ENCODE data around the gene SRXN1.
"Not testable (repeated sequence)": the region's sequence is repeated elsewhere in the genome, so short reads cannot be mapped to it uniquely, and the experiment has no call there.

The SRXN1 gene

GRCh38 chr20:653110-653589 is at the start of gene SRXN1:
Gene SRXN1 (minus strand): TSS chr20:653200. CDS start chr20:653185, 15 bp downstream.
- FAIRE-seq = no peak

- no peak for FAIRE-seq
Observed at GRCh38 chr20:701401-702129, 48.6 kb upstream of the SRXN1 start.

DNA sequence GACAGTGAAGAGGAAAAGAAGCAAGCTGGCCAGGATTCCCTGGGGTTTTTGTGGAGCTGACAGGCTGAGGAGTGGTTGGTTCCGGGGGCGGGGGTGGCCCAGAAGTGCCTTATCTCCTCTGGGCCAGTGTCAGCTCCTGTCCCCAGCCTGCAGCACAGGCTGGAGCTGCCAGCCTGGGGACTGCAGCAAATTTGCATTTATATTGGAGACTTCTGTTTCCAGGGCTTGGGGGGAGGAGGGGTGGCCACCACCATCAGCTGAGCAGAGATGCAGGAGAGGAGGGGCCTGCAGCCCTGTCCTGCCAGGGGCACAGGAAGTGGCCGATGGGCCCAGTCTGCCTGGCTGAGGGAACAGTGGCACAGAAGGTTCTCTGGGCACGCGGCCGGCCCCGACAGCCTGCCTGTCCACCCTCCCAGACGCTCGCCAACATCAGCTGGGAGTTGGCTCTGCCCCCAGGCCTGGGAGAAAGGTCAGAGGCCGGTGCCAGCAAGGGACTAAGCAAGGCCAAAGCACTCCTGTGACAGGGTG is 46.9 kb upstream of the SRXN1 start:
- FAIRE-seq = no peak

- FAIRE-seq = no peak
Observed at GRCh38 chr20:699342-699741, 46.3 kb upstream of the SRXN1 start.

- no peak for FAIRE-seq
Observed at GRCh38 chr20:698276-698675, 45.3 kb upstream of the SRXN1 start.

DNA sequence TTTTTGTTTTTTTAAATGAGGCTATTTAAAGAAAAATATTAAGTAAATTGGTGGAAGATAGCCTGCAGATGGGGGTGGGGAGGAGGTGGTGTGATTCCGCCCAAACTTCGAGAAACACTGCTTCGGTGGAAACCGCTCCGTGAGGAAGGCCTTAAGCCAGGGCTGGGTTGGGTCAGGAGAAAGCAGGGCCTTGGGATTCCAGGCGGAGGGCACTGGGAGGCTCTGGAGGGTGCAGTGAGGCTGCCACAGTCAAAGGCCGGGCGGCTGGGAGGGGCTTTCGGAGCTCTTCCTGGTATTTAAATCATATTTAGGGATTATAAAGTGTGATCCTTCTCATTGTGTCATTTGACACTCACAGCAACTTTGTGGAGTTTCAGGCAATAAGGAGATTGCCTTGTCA is 44.8 kb upstream of the SRXN1 start:
- no peak for FAIRE-seq

DNA sequence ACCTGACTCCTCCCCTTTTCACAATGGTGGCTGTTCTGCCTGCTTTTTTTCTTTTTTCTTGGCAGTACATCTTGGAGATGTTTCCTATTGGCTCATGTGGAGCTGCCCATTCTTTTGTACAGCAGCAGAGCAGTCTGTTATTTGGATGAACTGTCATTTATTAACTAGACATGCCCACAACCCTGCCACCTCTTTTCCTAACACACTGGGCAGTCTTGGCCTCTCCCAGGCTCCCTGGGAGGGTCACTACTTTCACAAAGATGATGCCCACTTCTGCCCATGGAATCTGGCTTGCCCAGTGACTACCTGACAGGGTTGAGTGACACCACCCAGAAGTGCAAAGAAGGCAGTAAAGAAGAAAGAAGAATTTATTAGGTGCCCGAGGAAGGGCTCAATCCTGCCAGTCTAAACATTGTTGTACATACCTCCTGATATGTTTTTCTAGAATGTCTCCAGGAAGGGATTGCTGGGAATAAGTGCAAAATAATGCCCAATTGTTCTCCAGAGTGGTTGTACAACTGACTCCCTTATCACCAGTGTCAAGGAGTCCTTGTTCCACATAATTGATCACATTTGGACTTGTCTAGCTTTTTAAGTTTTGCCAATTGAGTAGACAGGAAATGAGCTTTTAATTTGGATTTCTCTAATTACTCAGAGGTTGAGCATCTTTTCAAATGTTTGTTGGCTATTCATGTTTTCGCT is 42.3 kb upstream of the SRXN1 start:
- no peak for FAIRE-seq

- FAIRE-seq = no peak
Observed at GRCh38 chr20:694496-694895, 41.5 kb upstream of the SRXN1 start.

DNA sequence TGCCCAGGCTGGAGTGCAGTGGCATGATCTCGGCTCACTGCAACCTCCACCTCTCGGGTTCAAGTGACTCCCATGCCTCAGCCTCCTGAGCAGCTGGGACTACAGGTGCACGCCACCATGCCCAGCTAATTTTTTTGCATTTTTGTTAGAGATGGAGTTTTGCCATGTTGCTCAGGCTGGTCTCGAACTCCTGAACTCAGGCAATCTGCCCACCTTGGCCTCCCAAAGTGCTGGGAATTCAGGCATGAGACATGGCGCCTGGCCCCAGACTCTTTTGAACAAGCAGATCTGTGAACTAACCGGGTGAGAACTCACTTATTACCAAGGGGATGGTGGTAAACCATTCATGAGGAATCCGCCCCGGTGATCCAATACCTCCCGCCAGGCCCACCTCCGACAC is 40.8 kb upstream of the SRXN1 start:
- not testable (repeated sequence) for FAIRE-seq

GRCh38 chr20:692044-692443 is 39.0 kb upstream of the SRXN1 start:
- no peak for FAIRE-seq

DNA sequence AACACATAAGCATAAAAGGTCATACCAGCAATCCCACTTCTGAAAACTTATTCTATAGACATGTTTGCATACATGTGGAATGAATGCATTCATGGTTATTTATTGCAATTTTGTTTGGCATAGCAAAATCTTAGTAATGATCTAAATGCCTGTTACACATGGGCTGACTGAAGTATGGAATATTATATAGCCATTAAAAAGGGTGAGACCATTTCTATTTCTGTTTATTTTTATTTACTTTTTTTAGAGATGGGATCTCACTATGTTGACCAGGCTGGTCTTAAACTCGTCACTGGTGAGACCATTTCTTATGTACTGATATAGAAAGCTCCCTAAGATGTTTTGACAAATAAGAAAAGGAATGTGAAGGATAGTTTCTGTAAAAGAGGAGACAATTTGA is 36.9 kb upstream of the SRXN1 start:
- no peak for FAIRE-seq

GRCh38 chr20:689348-689747 is 36.3 kb upstream of the SRXN1 start:
- no peak for FAIRE-seq

GRCh38 chr20:688809-689212 is 35.8 kb upstream of the SRXN1 start:
- FAIRE-seq = no peak

GRCh38 chr20:687468-688203 is 34.6 kb upstream of the SRXN1 start:
- FAIRE-seq = no peak

DNA sequence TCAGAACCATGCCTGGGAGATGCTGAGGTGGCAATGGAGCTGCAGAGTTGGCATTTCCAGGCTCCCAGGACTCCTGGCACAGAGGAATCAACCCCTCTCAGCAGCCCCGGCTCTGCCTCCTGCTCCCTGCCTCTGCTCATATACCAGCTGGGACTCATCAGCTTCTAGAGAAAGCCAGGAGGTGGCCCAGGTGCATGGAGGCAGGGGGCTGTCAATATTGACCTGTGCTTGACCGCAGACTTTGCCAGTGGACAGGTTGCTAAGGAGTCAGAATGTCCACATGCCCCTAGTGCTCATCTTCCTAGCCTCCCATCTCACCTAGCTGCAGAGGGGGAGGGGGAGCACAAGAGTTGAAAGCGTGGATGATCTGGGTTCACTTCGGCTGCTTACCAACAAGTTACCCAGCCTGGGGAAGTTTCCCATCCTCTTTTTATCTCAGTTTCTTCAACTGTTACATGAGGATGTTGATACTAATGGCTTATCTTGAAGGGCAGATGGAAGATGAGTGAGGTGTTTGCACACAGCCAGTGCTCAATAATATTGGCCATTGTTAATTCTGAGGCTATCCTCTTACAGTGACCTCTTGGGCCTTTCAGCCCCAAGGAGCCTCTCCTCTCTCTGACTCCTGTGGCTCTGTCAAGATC is 31.8 kb upstream of the SRXN1 start:
- no peak for FAIRE-seq

- no peak for FAIRE-seq
Observed at GRCh38 chr20:682123-682522, 29.1 kb upstream of the SRXN1 start.

DNA sequence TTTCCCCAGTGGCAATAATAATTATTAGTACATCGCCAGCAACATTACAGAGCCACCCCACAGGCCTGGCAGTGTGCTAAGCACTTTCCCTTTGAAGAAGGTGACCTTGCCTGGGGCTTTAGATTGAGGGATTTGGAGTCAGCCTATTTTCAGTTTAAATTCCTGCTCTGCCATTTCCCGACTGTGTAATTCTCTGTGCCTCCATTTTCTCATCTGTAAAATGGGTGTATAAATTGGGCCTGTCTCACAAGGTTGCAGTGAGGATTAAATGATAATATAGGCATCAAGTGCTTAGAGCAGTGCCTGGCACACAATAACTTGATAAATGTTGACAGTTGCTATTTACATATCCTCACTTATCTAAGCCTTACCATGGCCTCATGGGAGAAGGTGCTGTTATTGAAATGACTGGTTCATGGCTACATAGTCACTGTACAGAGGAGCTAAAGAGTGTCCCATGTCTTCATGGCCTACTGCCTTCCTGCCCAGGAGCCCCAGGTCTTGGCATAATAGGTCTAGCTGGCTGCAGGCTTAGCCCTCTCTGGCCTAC is 27.7 kb upstream of the SRXN1 start:
- FAIRE-seq = no peak

DNA sequence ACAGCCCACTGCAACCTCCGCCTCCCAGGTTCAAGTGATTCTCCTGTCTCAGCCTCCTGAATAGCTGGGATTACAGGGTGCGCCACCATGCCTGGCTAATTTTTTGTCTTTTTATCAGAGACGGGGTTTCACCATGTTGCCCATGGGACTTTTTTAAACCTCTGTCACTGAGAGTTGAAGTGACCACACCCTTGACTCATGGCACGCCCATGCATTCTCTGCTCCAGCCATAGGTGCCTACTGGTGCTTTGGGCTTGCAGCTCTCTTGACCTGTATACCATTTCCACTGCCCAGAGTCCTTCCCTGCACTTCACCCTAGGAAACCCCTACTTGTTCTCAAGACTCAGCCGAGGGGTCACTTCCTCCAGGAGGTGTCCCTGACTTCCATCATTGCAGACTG is 25.0 kb upstream of the SRXN1 start:
- no peak for FAIRE-seq

DNA sequence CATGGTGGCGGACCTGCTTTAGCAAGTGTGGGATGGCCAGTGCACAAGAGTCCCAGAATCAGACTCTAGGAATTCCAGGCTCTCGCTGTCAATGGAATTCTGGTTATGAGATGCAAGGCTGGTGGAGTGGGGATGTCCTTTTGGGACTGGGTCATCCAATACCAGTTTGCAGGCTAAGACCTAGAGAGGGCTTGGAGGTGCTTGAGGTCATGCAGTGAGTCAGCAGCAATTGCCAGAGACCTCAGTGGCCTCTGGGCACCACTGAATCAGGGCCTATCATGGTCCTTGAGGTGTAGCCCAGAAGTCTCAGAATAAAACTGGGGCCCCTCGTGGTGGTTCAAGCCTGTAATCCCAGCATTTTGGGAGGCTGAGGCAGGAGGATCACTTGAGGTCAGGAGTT is 24.0 kb upstream of the SRXN1 start:
- FAIRE-seq = no peak

GRCh38 chr20:676315-676937 is 23.4 kb upstream of the SRXN1 start:
- no peak for FAIRE-seq

GRCh38 chr20:675453-676314 is 22.7 kb upstream of the SRXN1 start, which contains the start of gene SCRT2:
Gene SCRT2 (minus strand): TSS chr20:675802. CDS start chr20:675601, 201 bp downstream.
- FAIRE-seq = no peak

All from islet of Langerhans (tissue), 1 donor.